Measurements from ENCODE around the gene MAFF.

Gene MAFF

GRCh38 chr22:38180841-38181452 lies 20.8 kb upstream of the MAFF start:
- Histone ChIP-seq H3K27ac (peak overlapping the region; percentile 82), H3K4me3 (ENCODE audit: low read depth, low read length) (peak overlapping the region; percentile 57), H3K27me3 (replicated peaks) (no peaks in the 10 kb centered on the region), H3K36me3 (replicated peaks) (no peaks in the 10 kb centered on the region)
- TF ChIP-seq CTCF (IDR thresholded peaks at IDR 0.05; ENCODE audit: low read depth, low read length, missing control alignments): no peak
- in situ Hi-C loops (cut with HindIII; ENCODE audit: low pct_ligation_motif_present, low sequenced_read_pairs): no loop called here
- DNase-seq: no peak

GRCh38 chr22:38181453-38182200 lies 20.2 kb upstream of the MAFF start, which contains the start of gene PLA2G6:
Gene PLA2G6, minus strand, starts transcription at chr22:38181830. Its CDS starts 12,404 bp downstream, at chr22:38169426.
- in situ Hi-C loops (cut with HindIII; ENCODE audit: low pct_ligation_motif_present, low sequenced_read_pairs): no loop called here
- H3K27ac ChIP-seq: peak within 1 kb of the TSS; percentile 82
- no peak for TF ChIP-seq CTCF (IDR thresholded peaks at IDR 0.05; ENCODE audit: low read depth, low read length, missing control alignments)
- peak within 1 kb of the TSS; percentile 57 for H3K4me3 ChIP-seq (ENCODE audit: low read depth, low read length)
- no peaks in the 10 kb centered on the region for H3K27me3 ChIP-seq (replicated peaks)
- no peaks in the 10 kb centered on the region for H3K36me3 ChIP-seq (replicated peaks)
- DNase-seq: peak; percentile 97

GRCh38 chr22:38184788-38185187 lies 17.0 kb upstream of the MAFF start:
- no peak for TF ChIP-seq CTCF (IDR thresholded peaks at IDR 0.05; ENCODE audit: low read depth, low read length, missing control alignments)
- DNase-seq: no peak
- H3K27ac ChIP-seq: no peak overlapping the region

GRCh38 chr22:38186429-38186828 lies 15.4 kb upstream of the MAFF start:
- H3K36me3 ChIP-seq (replicated peaks): no peaks in the 10 kb centered on the region
- no peak for TF ChIP-seq CTCF (IDR thresholded peaks at IDR 0.05; ENCODE audit: low read depth, low read length, missing control alignments)
- in situ Hi-C loops (cut with HindIII; ENCODE audit: low pct_ligation_motif_present, low sequenced_read_pairs): no loop called here
- H3K27me3 ChIP-seq (replicated peaks): no peaks in the 10 kb centered on the region
- H3K27ac ChIP-seq: no peak overlapping the region
- H3K4me3 ChIP-seq (ENCODE audit: low read depth, low read length): no peak overlapping the region
- no peak for DNase-seq

More at GRCh38 chr22:38184788-38185187, 17.0 kb upstream of the MAFF start:
- Histone ChIP-seq H3K36me3 (replicated peaks) (no peaks in the 10 kb centered on the region), H3K27me3 (replicated peaks) (no peaks in the 10 kb centered on the region), H3K4me3 (ENCODE audit: low read depth, low read length) (no peak overlapping the region)
- in situ Hi-C loops (cut with HindIII; ENCODE audit: low pct_ligation_motif_present, low sequenced_read_pairs): no loop called here

GRCh38 chr22:38187413-38188212 lies 14.2 kb upstream of the MAFF start:
- TF ChIP-seq CTCF (IDR thresholded peaks at IDR 0.05; ENCODE audit: low read depth, low read length, missing control alignments): no peak
- in situ Hi-C loops (cut with HindIII; ENCODE audit: low pct_ligation_motif_present, low sequenced_read_pairs): no loop called here
- no peak for DNase-seq
- Histone ChIP-seq H3K36me3 (replicated peaks) (no peaks in the 10 kb centered on the region), H3K4me3 (ENCODE audit: low read depth, low read length) (no peak overlapping the region), H3K27ac (no peak overlapping the region), H3K27me3 (replicated peaks) (no peaks in the 10 kb centered on the region)
